ENCODE data around the gene HIRA.

The HIRA gene

GRCh38 chr22:19285831-19286230 is 145.7 kb downstream of the HIRA start:
- DNase-seq (ENCODE audit: low read depth), result no peak

Data from T follicular helper cell (primary cell).